ENCODE data around the gene FBN1. TPM values are rescaled to one million over a fixed set of nuclear protein-coding genes. Genes with fewer than 3 reads are reported as not detected.

The FBN1 gene
- total RNA-seq, 4 donors from 2014 or later = 13.0 to 28.0 (median 20.9) TPM

DNA sequence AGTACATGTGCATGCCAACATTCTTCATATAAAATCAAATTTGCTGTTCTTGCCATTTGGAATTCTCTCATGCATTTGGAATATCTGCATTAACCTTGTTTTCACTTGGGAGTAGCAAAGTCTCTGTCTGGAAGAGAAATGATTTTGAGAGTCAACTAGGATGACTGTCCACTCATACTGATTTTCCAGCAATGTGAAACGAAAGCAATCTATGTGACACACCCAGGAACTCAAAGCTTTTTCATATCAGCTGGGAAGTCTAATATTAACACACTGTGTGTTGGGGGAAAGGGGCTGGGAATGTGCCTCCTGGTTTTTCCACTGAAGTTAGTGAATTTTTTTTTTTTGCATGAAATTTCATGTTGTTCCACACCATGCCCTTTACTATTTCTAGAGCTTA, 189.4 kb downstream of the FBN1 start:
- Histone ChIP-seq H3K27me3 (no peaks in the 10 kb centered on the region), H3K27ac (no peak overlapping the region), H3K9me3 (no peaks in the 10 kb centered on the region), H3K4me3 (no peak overlapping the region), H3K36me3 (no peaks in the 10 kb centered on the region), H3K4me1 (no peaks in the 10 kb centered on the region)
- TF ChIP-seq, protein P1, sequence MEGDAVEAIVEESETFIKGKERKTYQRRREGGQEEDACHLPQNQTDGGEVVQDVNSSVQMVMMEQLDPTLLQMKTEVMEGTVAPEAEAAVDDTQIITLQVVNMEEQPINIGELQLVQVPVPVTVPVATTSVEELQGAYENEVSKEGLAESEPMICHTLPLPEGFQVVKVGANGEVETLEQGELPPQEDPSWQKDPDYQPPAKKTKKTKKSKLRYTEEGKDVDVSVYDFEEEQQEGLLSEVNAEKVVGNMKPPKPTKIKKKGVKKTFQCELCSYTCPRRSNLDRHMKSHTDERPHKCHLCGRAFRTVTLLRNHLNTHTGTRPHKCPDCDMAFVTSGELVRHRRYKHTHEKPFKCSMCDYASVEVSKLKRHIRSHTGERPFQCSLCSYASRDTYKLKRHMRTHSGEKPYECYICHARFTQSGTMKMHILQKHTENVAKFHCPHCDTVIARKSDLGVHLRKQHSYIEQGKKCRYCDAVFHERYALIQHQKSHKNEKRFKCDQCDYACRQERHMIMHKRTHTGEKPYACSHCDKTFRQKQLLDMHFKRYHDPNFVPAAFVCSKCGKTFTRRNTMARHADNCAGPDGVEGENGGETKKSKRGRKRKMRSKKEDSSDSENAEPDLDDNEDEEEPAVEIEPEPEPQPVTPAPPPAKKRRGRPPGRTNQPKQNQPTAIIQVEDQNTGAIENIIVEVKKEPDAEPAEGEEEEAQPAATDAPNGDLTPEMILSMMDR (IDR thresholded peaks at IDR 0.05 in 4 of 5, conservative IDR thresholded peaks at IDR 0.05 in 1 of 5) = no peak
- TF ChIP-seq POLR2A (IDR thresholded peaks at IDR 0.05) = no peak
- in situ Hi-C loops (cut with MboI; ENCODE audit: low sequenced_read_pairs in 4 of 4) (no loop called here), intact Hi-C loops (cut with DNase I; ENCODE audit: low total_unique reads) (no loop called here)
- no peak for DNase-seq
- ATAC-seq = no peak

DNA sequence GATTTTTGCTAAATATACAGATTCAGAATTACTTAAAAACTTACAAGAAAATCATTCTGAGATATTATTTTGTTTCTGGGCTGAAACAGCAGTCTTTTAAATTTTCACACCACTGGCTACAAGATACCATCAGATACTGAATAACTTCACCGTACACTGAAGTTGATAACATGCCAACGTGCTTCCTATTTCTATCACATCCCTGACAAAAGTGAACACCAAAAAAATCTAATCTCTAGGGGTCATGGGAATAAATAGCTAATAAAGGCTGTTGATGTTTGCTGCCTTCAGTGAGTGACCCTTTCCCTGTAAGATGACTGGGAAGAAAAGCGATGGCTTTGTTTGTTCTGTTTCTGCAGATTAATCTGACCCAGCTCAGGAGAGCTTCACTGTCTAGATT, 193.8 kb downstream of the FBN1 start:
- TF ChIP-seq POLR2A (IDR thresholded peaks at IDR 0.05) = no peak
- TF ChIP-seq, protein P1 (IDR thresholded peaks at IDR 0.05 in 4 of 5, conservative IDR thresholded peaks at IDR 0.05 in 1 of 5) = no peak
- Histone ChIP-seq H3K36me3 (no peaks in the 10 kb centered on the region), H3K9me3 (no peaks in the 10 kb centered on the region), H3K4me3 (no peak overlapping the region), H3K27ac (no peak overlapping the region), H3K4me1 (no peaks in the 10 kb centered on the region), H3K27me3 (no peaks in the 10 kb centered on the region)
- ATAC-seq (no peak), DNase-seq (no peak)
- in situ Hi-C loops (cut with MboI; ENCODE audit: low sequenced_read_pairs in 4 of 4) = no loop called here
- intact Hi-C loops (cut with DNase I; ENCODE audit: low total_unique reads) = no loop called here

DNA sequence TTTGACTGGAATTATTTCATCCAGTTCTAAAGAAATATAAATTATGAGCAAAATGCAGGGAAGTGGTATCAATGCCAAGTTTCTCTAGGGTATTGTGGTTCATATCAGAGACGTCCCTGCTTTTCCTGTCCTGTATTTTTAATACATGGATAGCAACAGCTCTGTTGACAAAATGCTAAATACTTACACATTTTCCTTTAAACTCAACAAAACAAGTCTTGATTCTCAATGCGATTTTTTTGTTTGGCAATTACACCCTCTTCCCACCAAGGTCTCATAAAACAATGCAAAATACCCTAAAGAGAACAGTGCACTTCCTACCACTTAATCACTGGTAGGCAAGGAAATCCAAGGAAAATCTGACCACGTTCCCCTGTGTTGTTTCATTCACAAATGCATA, 194.3 kb downstream of the FBN1 start:
- no peak for ATAC-seq
- H3K4me3 ChIP-seq = no peak overlapping the region
- H3K27ac ChIP-seq = no peak overlapping the region
- no peaks in the 10 kb centered on the region for H3K4me1 ChIP-seq
- H3K36me3 ChIP-seq = no peaks in the 10 kb centered on the region
- no peak for DNase-seq
- intact Hi-C loops (cut with DNase I; ENCODE audit: low total_unique reads) = no loop called here
- in situ Hi-C loops (cut with MboI; ENCODE audit: low sequenced_read_pairs in 4 of 4) = no loop called here
- no peaks in the 10 kb centered on the region for H3K9me3 ChIP-seq
- no peaks in the 10 kb centered on the region for H3K27me3 ChIP-seq
- no peak for TF ChIP-seq POLR2A (IDR thresholded peaks at IDR 0.05)
- TF ChIP-seq, protein P1 (IDR thresholded peaks at IDR 0.05 in 4 of 5, conservative IDR thresholded peaks at IDR 0.05 in 1 of 5) = no peak

DNA sequence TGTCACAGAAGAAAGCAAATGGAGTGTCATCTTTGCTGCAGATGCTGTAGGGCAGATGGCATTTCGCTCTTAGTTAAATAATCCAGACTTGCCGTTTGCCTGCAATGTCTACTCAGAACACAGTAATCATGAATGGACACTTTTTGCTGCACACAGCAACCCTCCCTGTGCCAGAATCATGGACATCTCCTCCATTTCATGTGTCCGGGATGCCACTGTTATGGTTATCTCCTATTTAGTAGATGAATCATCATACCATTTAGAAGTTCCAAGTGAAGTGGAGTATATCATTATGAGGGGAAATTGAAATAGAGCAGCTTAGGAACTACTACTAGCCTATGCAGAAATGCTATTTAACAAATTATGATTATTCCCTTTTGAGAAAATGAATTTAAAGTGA, 195.8 kb downstream of the FBN1 start:
- Histone ChIP-seq H3K27ac (no peak overlapping the region), H3K4me3 (no peak overlapping the region), H3K27me3 (no peaks in the 10 kb centered on the region), H3K4me1 (no peaks in the 10 kb centered on the region), H3K36me3 (no peaks in the 10 kb centered on the region), H3K9me3 (no peaks in the 10 kb centered on the region)
- DNase-seq (no peak), ATAC-seq (no peak)
- no peak for TF ChIP-seq POLR2A (IDR thresholded peaks at IDR 0.05)
- TF ChIP-seq, protein P1 (IDR thresholded peaks at IDR 0.05 in 4 of 5, conservative IDR thresholded peaks at IDR 0.05 in 1 of 5) = no peak
- in situ Hi-C loops (cut with MboI; ENCODE audit: low sequenced_read_pairs in 4 of 4) = no loop called here
- intact Hi-C loops (cut with DNase I; ENCODE audit: low total_unique reads) = no loop called here

DNA sequence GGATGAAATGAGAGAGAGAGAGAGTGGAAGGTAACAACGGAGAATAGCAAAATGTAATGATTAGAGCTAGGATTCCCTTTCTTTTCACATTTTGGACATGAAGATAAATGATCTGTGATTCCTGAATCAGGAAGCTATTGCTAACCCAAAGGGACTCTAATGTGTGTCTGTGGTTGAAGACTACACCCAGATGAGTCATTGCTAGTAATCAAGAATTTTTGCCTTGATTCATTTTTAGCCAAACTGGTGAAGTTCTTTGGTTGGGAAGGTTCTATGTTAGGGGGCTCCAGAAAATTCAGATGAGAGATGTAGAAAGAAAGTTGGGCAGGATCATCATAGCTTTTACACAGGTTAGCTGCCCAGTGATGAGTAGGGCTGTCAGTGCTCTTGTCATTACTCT, 197.9 kb downstream of the FBN1 start:
- DNase-seq (no peak), ATAC-seq (no peak)
- in situ Hi-C loops (cut with MboI; ENCODE audit: low sequenced_read_pairs in 4 of 4) (no loop called here), intact Hi-C loops (cut with DNase I; ENCODE audit: low total_unique reads) (no loop called here)
- H3K4me3 ChIP-seq = no peak overlapping the region
- no peaks in the 10 kb centered on the region for H3K9me3 ChIP-seq
- H3K4me1 ChIP-seq = no peaks in the 10 kb centered on the region
- no peaks in the 10 kb centered on the region for H3K36me3 ChIP-seq
- no peaks in the 10 kb centered on the region for H3K27me3 ChIP-seq
- TF ChIP-seq POLR2A (IDR thresholded peaks at IDR 0.05) = no peak
- TF ChIP-seq, protein P1 (IDR thresholded peaks at IDR 0.05 in 4 of 5, conservative IDR thresholded peaks at IDR 0.05 in 1 of 5) = no peak
- no peak overlapping the region for H3K27ac ChIP-seq

Data from gastrocnemius medialis (tissue), 4 donors.